GM12864 (cell line): ENCODE results near the gene UEVLD.

Experiments
- DNase-seq: peaks from one replicate; pipeline ENCODE4 v3.0.0-alpha.2; 2011; ENCODE audit warnings: low read depth
- H3K4me3 ChIP-seq: 2 replicates; pipeline ENCODE4 v1.5.1; 2011; ENCODE audit warnings: mild to moderate bottlenecking, low read depth, low read length, control low read depth
- CTCF ChIP-seq: IDR thresholded peaks from 2 replicates; pipeline ENCODE4 v1.5.1; 2011; ENCODE audit warnings: low read depth, mild to moderate bottlenecking, moderate library complexity, low read length, control low read depth, inconsistent platforms; ENCODE audit errors: missing control alignments

The UEVLD gene

GRCh38 chr11:18501629-18502028 lies 86.9 kb downstream of the UEVLD start:
- H3K4me3 ChIP-seq = no peak overlapping the region
- no peak for DNase-seq
- no peak for TF ChIP-seq CTCF

- DNase-seq = no peak
- TF ChIP-seq CTCF = no peak
- no peak overlapping the region for H3K4me3 ChIP-seq
Observed at GRCh38 chr11:18498039-18498438, 90.5 kb downstream of the UEVLD start.

- no peak for DNase-seq
- no peak for TF ChIP-seq CTCF
- H3K4me3 ChIP-seq = no peak overlapping the region
Observed at GRCh38 chr11:18495703-18496102, 92.8 kb downstream of the UEVLD start.

GRCh38 chr11:18495271-18495670 lies 93.3 kb downstream of the UEVLD start:
- no peak for DNase-seq
- H3K4me3 ChIP-seq = no peak overlapping the region
- no peak for TF ChIP-seq CTCF

- no peak for DNase-seq
- no peak for TF ChIP-seq CTCF
Observed at GRCh38 chr11:18493310-18493709, 95.2 kb downstream of the UEVLD start.

GRCh38 chr11:18492888-18493287 lies 95.6 kb downstream of the UEVLD start:
- H3K4me3 ChIP-seq = no peak overlapping the region
- TF ChIP-seq CTCF = no peak
- no peak for DNase-seq

More at GRCh38 chr11:18493310-18493709, 95.2 kb downstream of the UEVLD start:
- H3K4me3 ChIP-seq = no peak overlapping the region

GRCh38 chr11:18491924-18492323 lies 96.6 kb downstream of the UEVLD start:
- H3K4me3 ChIP-seq = no peak overlapping the region
- no peak for DNase-seq
- no peak for TF ChIP-seq CTCF
